Left colon (tissue), 2 donors: Measurements from ENCODE around the gene GUCY2D. TPM values are rescaled to one million over a fixed set of nuclear protein-coding genes. Genes with fewer than 3 reads are reported as not detected.
"Not testable (repeated sequence)": the region's sequence is repeated elsewhere in the genome, so short reads cannot be mapped to it uniquely, and the experiment has no call there.

ENCODE experiments used
- ATAC-seq: fragments of 200-7000 bp; cut with Tn5 transposase; one replicate; pipeline ENCODE4 v1.9.1; 2020; ENCODE audit warnings: mild to moderate bottlenecking, moderate library complexity
- DNase-seq, 2 donors: peaks; one replicate each; pipeline ENCODE4 v3.0.0-alpha.2; 2020
- intact Hi-C, 2 donors: fragments of 100-400 bp; cut with DNase I in 1 of 2; cut with micrococcal nuclease in 1 of 2; formaldehyde crosslinking; loops; one replicate each; pipeline versions ENCODE4 v1.11.2 to v1.14.0; 2022; cut with DNase I, micrococcal nuclease
- long read RNA-seq: library from polyadenylated mRNA; unstranded; transcript quantifications from one replicate; pipeline ENCODE4 v2.0.0, GENCODE V29; 2021
- total RNA-seq, 2 donors: library from RNA; stranded (reverse); fragmentation: NEBNext Ultra II Directional; extraction: Animal tissue kit (Norgen Biotek cat#: 25700); gene quantifications; one replicate each; pipeline ENCODE4 v1.2.1, GENCODE V29; 2021
- donor health status: DM: no; HTN: no; CAD: no.
- donor health status: DM: yes; HTN: yes; CAD: no.

GUCY2D gene
- not detected for total RNA-seq
- long read RNA-seq: 0 reads

DNA sequence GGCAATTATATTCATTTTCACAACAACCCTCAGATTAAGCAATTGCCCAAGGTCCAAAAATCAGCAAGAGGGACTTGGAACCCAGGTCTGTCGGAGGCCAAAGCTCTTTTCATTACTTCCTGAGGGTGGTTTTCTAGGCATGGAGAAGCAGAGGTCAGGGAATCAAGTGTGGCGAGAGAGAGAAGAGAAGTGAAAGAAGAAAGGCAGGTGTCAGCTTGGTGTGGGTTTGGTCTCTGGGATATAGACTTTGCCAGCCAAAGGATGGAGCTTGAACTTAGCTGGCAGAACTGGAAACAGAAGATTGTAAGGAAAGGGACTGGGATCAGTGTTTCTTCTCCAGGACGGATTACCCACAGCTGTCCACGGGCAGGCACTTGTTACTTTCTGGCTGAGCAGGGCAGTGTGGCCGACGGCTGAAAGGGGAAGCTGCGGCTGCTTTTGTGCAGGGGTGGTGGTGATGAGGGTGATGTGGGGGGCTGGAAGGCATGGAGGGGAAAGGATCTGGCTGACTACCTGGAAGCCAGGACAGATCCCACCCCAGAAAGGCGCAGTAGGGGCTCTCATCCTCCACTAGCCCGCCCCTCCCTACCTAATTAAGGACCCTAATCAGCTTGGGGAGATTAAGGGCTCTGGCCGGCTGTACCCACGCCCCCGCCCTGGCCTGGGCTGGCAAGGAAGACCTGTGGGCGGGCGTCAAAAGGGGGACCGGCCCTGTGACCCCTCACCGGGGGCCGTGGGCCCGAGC, at the start of gene GUCY2D:
GUCY2D (plus strand) TSS at position 640 of the 745 bp plus-strand sequence. CDS start 433 bp downstream, outside the sequence.
- no peak for DNase-seq
- intact Hi-C loops: no loop called here
- ATAC-seq: no peak

DNA sequence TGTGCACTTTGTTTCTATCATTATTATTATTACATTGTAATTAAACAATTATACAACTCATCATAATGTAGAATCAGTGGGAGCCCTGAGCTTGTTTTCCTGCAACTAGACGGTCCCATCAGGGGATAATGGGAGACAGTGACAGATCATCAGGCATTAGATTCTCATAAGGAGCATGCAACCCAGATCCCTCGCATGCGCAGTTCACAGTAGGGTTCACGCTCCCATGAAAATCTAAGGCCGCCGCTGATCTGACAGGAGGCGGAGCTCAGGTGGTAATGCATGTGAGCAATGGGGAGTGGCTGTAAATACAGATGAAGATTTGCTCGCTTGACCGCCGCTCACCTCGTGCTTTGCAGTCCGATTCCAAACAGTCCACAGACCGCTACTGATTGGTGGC, 49.1 kb upstream of the GUCY2D start:
- intact Hi-C loops: not testable (repeated sequence)

DNA sequence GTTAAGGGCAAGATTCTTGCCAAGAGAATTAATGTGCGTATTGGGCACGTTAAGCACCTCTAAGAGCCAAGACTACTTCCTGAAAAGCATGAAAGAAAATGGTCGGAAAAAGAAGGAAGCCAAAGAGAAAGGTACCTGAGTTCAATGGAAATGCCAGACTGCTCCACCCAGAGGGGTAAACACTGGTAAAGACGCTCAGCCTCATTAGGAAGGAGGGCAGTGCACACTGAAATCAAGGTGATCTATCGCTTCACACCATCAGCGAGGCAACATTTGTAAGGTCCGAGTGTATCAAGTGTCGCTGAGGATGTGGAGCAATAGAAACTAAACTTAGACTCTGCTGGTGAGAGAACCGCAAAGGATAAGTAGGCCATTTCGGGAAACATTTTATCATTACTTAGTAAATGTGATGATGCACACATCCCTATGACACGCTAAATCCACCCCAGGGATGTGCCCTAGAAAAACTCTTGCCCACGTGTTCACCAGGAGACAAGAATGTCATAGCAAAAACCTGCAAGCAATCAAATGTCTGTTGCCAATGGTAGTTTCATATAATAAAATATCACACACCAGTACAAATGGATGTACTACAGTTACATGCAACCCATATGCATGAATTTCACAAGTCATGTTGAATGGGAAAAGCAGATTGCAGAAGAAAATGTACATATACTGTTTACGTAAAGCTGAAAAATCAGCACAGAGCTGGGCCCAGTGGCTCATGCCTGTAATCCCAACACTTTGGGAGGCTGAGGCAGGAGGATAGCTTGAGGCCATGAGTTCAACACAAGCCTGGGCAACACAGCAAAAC, 46.8 kb upstream of the GUCY2D start:
- intact Hi-C loops: no loop called here
- ATAC-seq: no peak

More for the DNA sequence above, 49.1 kb upstream of the GUCY2D start:
- ATAC-seq, DNase-seq: not testable (repeated sequence)

DNA sequence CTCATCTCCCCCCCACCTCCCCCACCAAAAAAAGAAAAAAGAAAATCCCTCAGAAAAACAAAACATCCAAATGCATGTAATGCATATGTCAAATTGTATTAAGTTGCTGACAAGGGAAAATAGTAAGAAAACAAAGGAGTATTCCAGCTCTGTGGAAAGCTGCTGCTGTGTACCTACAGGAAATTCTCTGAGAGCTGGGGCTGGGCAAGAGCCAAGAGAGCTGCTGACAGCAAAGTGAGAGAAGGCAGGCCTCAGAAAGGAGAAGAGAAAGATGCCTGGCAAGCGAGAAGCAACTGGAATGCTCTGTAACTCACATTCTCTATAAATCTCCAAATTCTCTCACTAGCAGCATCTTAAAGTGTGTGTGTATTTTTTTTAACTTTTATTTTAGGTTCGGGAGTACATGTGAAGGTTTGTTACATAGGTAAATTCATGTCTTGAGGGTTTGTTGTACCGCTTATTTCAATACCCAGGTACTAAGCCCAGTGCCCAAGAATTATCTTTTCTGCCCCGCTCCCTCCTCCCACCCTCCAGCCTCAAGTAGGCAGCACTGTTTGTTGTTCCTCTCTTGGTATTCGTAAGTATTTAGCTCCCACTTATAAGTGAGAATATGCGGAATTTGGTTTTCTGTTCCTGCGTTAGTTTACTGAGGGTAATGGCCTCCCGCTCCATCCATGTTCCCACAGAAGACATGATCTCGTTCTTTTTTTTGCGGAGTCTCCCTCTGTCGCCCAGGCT, 46.0 kb upstream of the GUCY2D start:
- DNase-seq: peak; percentile 27 to 48
- intact Hi-C loops: no loop called here
- ATAC-seq: no peak

More for the DNA sequence above, 46.8 kb upstream of the GUCY2D start:
- no peak for DNase-seq

DNA sequence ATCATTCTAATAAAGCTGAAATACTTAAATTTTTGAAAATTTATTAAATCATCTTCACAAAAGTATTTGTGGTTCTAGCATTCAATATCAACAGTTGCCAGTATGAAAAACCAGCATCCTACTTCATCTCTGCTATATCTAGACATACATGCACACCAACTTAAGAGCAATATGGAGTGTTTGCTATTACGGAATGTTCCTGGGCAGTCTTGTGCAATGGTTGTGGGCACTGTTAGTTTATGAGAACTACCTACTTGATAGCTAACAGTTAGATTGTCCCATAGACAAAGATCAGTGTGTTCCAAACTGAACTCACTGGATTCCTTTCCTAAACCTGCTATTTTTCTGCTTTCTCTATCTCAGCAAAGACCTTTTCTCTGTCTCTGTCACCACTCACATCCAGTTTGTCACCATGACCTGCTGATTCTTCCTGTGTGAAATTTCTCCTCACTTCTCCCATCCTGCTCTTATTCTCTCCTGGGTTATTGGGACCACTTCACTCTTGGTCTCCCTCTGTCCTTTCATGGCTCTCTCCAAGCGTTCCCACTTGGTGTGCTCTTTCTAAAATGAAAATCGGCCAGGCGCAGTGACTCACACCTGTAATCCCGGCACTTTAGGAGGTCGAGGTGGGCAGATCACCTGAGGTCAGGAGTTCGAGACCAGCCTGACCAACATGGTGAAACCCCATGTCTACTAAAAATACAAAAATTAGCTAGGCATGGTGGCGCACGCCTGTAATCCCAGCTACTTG, 42.7 kb upstream of the GUCY2D start:
- DNase-seq (no peak), ATAC-seq (no peak)
- intact Hi-C loops: no loop called here

DNA sequence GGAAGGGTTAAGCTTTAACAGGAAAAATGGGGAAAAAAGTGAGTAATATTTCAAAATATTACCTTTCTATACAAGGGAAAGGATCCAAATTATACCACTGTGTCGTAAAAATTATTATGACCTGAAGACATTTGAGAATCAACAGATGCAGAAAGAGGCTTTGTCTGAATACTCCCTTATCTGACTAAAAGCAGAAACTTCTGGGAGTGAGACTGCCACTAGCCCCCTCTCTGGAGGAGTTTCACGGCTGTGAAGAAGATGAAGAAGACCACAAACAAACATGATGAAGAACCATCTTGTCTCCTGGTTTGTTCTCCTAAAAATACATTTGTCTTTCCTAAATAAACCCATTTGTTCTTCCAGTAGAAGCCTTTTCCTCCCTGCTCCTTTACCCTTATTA, 41.0 kb upstream of the GUCY2D start:
- no peak for ATAC-seq
- intact Hi-C loops: no loop called here
- DNase-seq: no peak

DNA sequence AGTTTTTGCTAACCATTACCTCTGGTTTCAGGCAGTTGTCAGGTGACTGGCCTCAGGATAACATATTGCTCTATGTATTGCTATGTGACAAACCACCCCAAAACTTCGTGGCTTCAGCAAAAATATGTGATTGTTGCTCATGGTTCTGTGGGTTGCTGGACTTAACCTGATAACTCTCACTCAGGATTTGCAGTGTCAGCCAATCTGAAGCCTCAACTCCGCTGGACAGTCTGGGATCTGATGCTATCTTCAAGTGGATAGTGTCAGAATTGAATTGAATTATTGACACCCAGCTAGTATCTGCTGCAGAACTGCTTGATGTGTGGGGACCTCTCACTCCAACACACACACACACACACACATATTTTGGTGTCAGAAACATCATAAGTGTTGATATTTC, 34.7 kb upstream of the GUCY2D start:
- DNase-seq (no peak), ATAC-seq (no peak)
- intact Hi-C loops: no loop called here

DNA sequence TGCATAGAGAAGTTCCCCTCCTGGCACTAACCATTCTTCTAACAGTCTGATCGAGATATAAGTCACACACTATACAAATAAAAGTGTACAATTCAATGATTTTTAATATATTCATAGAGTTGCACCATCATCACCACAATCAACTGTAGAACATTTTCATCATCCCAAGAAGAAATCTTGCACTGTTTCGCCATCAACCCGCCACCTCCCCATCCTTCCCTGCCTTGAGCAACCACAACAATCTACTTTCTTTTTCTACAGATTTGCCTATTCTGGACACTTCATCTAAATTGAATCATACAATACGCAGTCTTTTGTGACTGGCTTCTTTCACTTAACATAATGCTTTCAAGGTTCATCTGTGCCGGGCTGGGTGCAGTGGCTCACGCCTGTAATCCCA, 33.0 kb upstream of the GUCY2D start:
- ATAC-seq (no peak), DNase-seq (no peak)
- intact Hi-C loops: no loop called here

DNA sequence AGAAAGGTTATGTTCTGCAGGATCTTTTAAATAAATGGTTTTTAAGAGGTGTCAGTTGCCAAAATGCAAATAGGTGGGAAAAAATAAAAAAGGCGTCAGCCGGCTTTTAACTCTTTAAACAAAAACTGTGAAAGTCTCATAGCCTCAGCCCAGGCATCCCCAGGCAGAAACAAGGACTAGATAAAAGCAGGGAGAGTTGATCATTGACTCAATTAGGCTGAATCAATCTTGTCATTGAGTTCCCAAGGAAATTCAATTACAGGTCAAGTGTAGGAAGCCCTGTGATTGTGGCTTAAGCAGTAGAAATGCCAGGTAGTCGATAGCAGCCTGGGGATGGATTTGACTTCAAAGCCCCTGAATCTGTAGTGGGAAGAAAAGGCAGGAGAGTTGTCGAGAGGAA, 30.8 kb upstream of the GUCY2D start:
- intact Hi-C loops: no loop called here
- ATAC-seq: no peak
- DNase-seq: no peak

DNA sequence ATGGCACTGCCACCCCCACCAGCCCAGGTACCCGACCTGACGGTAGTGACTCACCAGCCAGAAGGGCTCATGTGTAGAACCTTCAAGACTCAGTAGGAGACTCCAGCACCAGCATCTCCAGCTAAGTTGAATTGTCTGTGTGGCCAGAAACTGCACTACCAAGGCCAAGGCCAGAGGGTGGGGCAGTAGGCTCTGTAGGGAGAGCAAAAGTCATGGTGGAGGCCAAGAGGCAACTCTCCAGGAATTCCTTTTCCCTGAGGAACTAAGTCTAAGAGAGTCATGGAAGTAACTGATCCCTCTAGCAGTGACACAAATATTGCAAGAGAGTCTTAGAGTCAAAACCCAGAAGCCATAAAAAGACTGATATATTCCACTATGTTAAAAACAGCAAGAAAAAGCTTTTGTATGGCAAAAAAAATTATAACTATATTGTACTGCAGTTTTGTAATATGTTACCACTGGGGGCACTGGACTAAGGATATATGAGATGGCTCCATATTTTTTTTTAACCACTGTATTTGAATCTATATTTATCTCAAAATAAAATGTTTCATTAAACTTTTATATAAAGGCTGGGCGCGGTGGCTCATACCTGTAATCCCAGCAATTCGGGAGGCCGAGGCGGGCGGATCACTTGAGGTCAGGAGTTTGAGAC, 30.2 kb upstream of the GUCY2D start:
- ATAC-seq: peak; percentile 36
- intact Hi-C loops: no loop called here
- no peak for DNase-seq

DNA sequence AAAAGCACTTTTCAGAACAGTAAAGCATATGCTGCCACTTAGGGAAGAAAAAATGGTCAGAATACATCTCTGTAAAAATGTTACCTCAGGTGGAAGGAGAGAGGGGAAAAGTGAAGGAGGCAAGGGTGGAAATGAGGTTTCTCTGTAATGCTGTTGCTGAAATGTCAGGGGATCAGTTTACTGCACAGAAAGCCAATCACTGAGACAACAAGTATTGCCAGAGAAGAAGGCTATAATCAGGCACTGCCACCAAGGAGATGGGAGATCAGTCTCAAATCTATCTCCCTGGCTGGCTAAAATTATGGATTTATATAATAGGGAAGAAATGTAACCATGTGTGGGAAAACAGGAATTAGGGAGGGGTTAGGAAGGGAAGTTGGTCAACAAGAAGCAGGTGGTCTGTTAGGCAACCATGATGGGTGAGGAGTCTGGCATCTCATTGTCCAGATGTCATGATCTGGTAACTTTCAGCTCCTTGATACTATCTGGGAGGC, 27.7 kb upstream of the GUCY2D start:
- DNase-seq: no peak
- no peak for ATAC-seq
- intact Hi-C loops: loop anchor here in 1 of 2 donors (5.0 kb wide), 1 partner anchor 32 kb away; no protein-coding TSS in a partner anchor

DNA sequence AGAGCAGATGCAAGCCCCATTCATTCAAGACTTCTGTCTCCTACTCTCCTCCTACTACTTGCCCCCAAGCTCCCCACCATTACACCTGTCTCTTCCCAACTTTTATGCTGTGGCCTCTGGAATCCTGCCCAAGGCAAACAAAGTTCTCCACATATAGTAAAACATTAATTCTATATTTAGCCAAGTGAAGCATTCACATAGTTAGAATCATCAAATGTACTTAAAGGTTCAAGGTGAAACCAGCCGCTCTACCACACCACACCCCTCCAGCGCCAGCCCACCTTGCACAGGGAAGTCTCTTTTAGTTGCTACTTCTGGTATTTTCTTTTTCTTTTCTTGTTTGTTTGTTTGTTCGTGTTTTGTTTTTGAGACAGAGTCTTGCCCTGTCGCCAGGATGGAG, 25.4 kb upstream of the GUCY2D start:
- peak in 1 of 2 donors; percentile 61 for DNase-seq
- intact Hi-C loops: loop anchor here in 1 of 2 donors (5.0 kb wide), 1 partner anchor 35 kb away; no protein-coding TSS in a partner anchor
- ATAC-seq: peak; percentile 92

DNA sequence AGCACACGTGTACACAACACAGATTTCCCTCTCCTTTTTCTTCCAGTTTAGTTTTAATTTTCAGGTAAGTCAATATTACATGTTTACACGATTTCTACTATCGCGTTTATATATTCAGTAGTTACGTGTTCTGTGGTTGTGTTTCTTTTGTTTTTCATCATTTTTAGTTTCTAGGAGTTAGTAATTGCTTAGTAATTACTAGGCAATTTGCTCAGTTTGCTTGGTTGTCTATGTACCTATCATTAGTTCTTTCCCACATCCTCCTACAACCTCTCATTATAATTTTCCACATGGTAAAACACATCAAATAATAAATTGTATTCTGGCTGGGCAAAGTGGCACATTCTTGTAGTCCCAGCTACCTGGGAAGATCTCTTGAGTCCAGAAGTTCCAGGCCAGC, 24.6 kb upstream of the GUCY2D start:
- intact Hi-C loops: loop anchor here in 1 of 2 donors (5.0 kb wide), 1 partner anchor 36 kb away; no protein-coding TSS in a partner anchor
- DNase-seq (no peak), ATAC-seq (no peak)

DNA sequence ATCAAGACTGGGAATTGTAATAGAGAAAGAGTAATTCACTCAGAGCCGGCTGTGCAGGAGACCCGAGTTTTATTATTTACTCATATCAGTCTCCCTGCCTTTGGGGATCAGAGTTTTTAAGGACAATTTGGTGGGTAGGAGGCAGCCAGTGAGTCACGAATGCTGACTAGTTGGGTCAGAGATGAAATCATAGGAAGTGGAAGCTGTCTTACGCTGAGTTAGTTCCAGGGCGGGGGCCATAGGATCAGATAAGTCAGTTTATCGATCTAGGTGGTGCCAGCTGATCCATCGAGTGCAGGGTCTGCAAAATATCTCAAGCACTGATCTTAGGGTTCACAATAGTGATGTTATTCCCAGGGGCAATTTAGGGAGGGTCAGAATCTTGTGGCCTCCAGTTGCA, 20.2 kb upstream of the GUCY2D start:
- no peak for DNase-seq
- ATAC-seq: no peak
- intact Hi-C loops: no loop called here

DNA sequence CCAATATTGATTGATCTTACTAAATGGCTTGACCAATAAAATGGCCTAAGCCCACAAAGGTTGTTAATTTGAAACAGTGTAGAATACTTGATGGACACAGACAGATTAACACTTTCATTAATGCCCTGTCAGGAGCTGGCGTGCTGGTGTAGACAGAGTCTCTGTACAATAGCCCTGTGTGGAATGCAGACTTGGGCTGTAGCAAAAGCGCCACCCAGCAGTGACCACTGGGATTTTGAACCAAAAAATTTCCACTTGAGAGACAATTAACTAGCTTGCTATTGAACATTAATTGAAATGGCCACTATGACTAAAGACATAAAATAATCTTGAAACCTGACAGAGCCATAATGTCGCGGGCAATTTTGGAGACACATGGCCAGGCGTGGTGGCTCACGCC, 19.7 kb upstream of the GUCY2D start:
- intact Hi-C loops: no loop called here
- DNase-seq: no peak
- no peak for ATAC-seq

DNA sequence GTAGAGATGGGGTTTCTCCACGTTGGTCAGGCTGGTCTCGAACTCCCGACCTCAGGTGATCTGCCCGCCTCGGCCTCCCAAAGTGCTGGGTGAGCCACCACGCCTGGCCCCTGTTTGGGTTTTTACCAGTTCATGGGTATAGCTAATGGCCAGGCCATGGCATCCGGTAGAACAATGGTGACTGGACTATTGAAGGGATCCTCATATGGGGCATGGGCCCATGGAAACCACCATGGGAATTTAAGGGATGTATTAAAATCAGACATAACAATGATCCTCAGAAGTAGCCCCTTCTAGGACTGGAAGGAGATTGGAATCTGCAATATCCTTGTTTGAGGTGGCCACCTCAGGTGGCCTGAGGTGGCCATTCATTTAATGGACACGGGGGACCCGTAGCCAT, 17.5 kb upstream of the GUCY2D start:
- no peak for DNase-seq
- intact Hi-C loops: loop anchor here in 1 of 2 donors (5.0 kb wide), 2 partner anchors 73 to 123 kb away; no protein-coding TSS in a partner anchor
- no peak for ATAC-seq

DNA sequence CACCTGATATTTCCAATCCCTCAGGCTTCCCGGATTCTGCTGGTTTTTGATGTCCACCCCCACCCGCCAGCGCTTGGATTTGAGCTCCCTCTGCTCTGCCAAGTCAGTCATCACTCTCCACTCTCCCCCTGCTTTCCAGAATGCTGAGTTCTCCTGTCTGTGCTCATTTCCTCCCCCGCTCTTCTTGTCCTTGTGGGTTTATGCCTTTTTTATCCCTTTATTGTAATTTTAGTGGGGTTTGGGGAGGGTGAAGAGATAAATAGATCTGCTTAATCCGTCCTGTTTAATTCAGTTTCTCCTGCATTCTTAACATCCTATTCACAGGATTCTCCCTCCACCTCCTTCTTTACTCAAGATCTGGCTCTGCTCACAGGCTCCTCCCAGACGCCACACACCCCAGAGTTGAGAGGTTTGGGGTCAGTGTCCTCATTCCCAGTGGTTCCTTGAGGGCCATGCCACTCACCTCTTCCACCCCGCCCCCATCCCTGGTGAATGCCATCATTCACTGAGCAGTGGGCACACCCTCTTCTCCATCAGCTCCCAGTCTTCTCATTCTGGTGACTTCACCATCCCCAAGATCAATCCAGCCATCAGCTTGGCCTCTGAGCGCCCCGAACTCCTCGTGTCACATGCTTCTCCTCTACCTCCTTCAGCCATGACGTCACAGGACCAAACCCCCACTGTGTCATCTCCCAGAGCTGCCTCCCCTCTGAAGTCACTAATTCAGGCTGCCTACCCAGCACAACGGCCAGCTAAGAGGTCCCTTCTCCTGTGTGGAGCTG, 15.1 kb upstream of the GUCY2D start:
- no peak for ATAC-seq
- no peak for DNase-seq
- intact Hi-C loops: loop anchor here in 1 of 2 donors (5.0 kb wide), 2 partner anchors 75 to 125 kb away; no protein-coding TSS in a partner anchor
